CD14-positive monocyte (primary cell): Measurements from ENCODE around the gene TMEM243. TPM values are rescaled to one million over a fixed set of nuclear protein-coding genes. Genes with fewer than 3 reads are reported as not detected.

Experiments
- DNase-seq, 3 donors: peaks; one replicate each; pipeline ENCODE4 v3.0.0-alpha.2; 2011 to 2022
- H2AFZ ChIP-seq: 2 replicates; pipeline ENCODE4 v1.6.0; 2012; ENCODE audit warnings: mild to moderate bottlenecking, low read depth, low read length, inconsistent platforms; ENCODE audit not compliant: insufficient read depth, poor library complexity, severe bottlenecking
- H3K27ac ChIP-seq, 2 donors: 1 replicate in 1 of 2; 2 replicates in 1 of 2; pipeline ENCODE4 v1.5.1; 2012 to 2013; ENCODE audit warnings: low read length in 2 of 2, control low read depth in 1 of 2, inconsistent platforms in 1 of 2, low read depth in 1 of 2, mild to moderate bottlenecking in 1 of 2
- H3K27me3 ChIP-seq, 2 donors: one replicate each; pipeline versions ENCODE4 v1.6.0 to v1.6.1; 2011 to 2013; ENCODE audit warnings: low read length in 2 of 2; ENCODE audit not compliant: control insufficient read depth in 2 of 2, insufficient read depth in 2 of 2
- H3K36me3 ChIP-seq, 2 donors: replicated peaks in 1 of 2; 1 replicate in 1 of 2; 2 replicates in 1 of 2; pipeline versions ENCODE4 v1.5.1 to v1.6.1; 2012 to 2013; ENCODE audit warnings: low read length in 2 of 2, control low read depth in 1 of 2, inconsistent platforms in 1 of 2, mild to moderate bottlenecking in 1 of 2; ENCODE audit not compliant: insufficient read depth in 2 of 2, control insufficient read depth in 1 of 2
- H3K4me1 ChIP-seq, 2 donors: 1 replicate in 1 of 2; 2 replicates in 1 of 2; pipeline versions ENCODE4 v1.5.1 to v1.6.1; 2012 to 2013; ENCODE audit warnings: low read length in 2 of 2, control low read depth in 1 of 2, inconsistent platforms in 1 of 2, mild to moderate bottlenecking in 1 of 2, moderate library complexity in 1 of 2; ENCODE audit not compliant: insufficient read depth in 2 of 2, control insufficient read depth in 1 of 2
- H3K4me2 ChIP-seq: replicated peaks from 2 replicates; pipeline ENCODE3; 2012; ENCODE audit warnings: low read length, moderate library complexity, mild to moderate bottlenecking; ENCODE audit not compliant: poor library complexity, severe bottlenecking; ENCODE audit errors: extremely low read depth
- H3K4me3 ChIP-seq, 3 experiments: fragments of 200-600 bp in 1 of 3; sonication (generic) in 1 of 3; replicated peaks in 1 of 3; 1 replicate in 2 of 3; 2 replicates in 1 of 3; pipeline ENCODE4 v1.5.1; 2011 to 2013; ENCODE audit warnings: low read length in 3 of 3, mild to moderate bottlenecking in 3 of 3, control low read depth in 2 of 3, low read depth in 2 of 3, inconsistent platforms in 1 of 3, moderate library complexity in 1 of 3
- H3K79me2 ChIP-seq: 2 replicates; pipeline ENCODE4 v1.6.0; 2012; ENCODE audit warnings: mild to moderate bottlenecking, control low read depth, inconsistent platforms, low read length, moderate library complexity; ENCODE audit not compliant: insufficient read depth
- H3K9ac ChIP-seq: 2 replicates; pipeline ENCODE4 v1.6.0; 2017; ENCODE audit warnings: low read length, mild to moderate bottlenecking; ENCODE audit not compliant: insufficient read depth, poor library complexity, severe bottlenecking
- H3K9me3 ChIP-seq, 2 donors: replicated peaks in 1 of 2; 1 replicate in 1 of 2; 2 replicates in 1 of 2; pipeline versions ENCODE4 v1.5.1 to v1.6.1; 2012 to 2013; ENCODE audit warnings: low read length in 2 of 2, control low read depth in 1 of 2; ENCODE audit not compliant: control insufficient read depth in 1 of 2, insufficient read depth in 1 of 2
- H4K20me1 ChIP-seq: 2 replicates; pipeline ENCODE4 v1.6.0; 2012; ENCODE audit warnings: mild to moderate bottlenecking, low read length, control low read depth, moderate library complexity; ENCODE audit not compliant: insufficient read depth
- H3K27ac Mint-ChIP-seq, 7 donors: one replicate each; pipeline ENCODE4 v1.8.0; 2020; ENCODE audit warnings: mild to moderate bottlenecking in 7 of 7, mixed read lengths in 7 of 7, moderate library complexity in 6 of 7, inconsistent platforms in 2 of 7
- H3K27me3 Mint-ChIP-seq, 3 donors: one replicate each; pipeline ENCODE4 v1.8.0; 2021 to 2022; ENCODE audit warnings: low read depth in 3 of 3, mild to moderate bottlenecking in 3 of 3, mixed read lengths in 3 of 3, moderate library complexity in 3 of 3, inconsistent platforms in 1 of 3
- H3K36me3 Mint-ChIP-seq, 2 donors: one replicate each; pipeline ENCODE4 v1.8.0; 2020; ENCODE audit warnings: mixed read lengths in 2 of 2, inconsistent platforms in 1 of 2, mild to moderate bottlenecking in 1 of 2
- H3K4me1 Mint-ChIP-seq: one replicate; pipeline ENCODE4 v1.8.0; 2020; ENCODE audit warnings: mild to moderate bottlenecking, mixed read lengths
- H3K4me3 Mint-ChIP-seq, 2 donors: one replicate each; pipeline ENCODE4 v1.8.0; 2020; ENCODE audit warnings: mild to moderate bottlenecking in 2 of 2, mixed read lengths in 2 of 2, moderate library complexity in 1 of 2
- H3K9me3 Mint-ChIP-seq, 7 donors: one replicate each; pipeline ENCODE4 v1.8.0; 2020 to 2022; ENCODE audit warnings: mixed read lengths in 7 of 7, mild to moderate bottlenecking in 6 of 7, moderate library complexity in 6 of 7, inconsistent platforms in 2 of 7
- WGBS: methylation state at CpG from one replicate; pipeline ENCODE4 v1.1.5; 2013; ENCODE audit warnings: missing lambda C conversion rate; ENCODE audit not compliant: insufficient coverage; 5-methylcytosine and 5-hydroxymethylcytosine counted together
- intact Hi-C, 2 donors: fragments of 100-400 bp; cut with micrococcal nuclease; formaldehyde crosslinking; loops; one replicate each; pipeline versions ENCODE4 v1.15.0 to v1.15.1; 2023
- polyA plus RNA-seq, 3 donors: library from polyadenylated mRNA; depleted of rRNA in 1 of 3; unstranded in 2 of 3; stranded (reverse) in 1 of 3; fragments of 300-500 nt in 2 of 3; fragments of >200 nt in 1 of 3; fragmentation: Illumina TruSeq in 2 of 3; gene quantifications; 1 replicate in 2 of 3; 2 replicates in 1 of 3; pipeline ENCODE4 v1.2.3, GENCODE V29; 2012 to 2021
- TF ChIP-seq, protein P1 (sequence below): fragments of 200-600 bp; IDR thresholded peaks from one replicate; pipeline ENCODE4 v1.8.0; 2022; ENCODE audit warnings: antibody characterized with exemption, mild to moderate bottlenecking

Gene TMEM243
- polyA plus RNA-seq, 3 donors = 24.9 to 43.8 (median 30.8) TPM

DNA sequence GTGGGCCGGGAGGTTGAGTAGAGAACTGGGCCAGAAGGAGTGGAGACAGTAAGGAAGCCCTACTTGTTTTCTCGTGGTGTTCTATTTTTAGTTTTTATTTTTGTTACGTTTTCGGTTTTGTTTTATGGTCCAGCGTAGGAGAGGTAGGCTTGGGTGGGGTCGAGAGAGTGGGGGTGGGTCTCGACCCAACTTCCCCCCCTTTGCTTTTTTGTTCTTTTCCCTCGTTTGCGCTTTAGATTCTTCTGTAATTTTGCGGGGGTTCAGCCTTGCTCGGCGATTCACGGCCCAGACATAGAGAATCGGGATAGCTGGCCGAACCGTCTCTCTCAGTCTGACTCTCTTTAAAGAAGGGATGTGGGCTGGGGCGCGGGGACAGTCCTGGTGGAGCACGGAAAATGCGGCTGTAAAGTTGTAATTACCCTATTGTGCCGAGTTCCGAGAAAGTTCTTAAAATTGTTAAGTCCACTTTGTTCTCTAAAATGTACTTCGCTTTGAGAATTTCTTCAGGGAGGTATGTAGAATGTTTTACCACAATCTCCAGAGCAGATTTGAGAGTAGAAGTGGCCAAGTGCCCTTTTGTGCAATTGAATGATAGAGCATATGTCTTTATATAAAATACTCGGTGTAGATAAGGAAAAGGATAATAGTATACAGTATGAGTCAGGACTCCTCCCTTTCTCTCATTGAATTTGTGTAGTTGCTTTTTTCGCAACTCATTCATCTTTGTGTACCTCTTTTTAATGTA is 66.5 kb downstream of the TMEM243 start:
- 0% methylated on average over 12 of the region's 25 CpGs for WGBS
- Histone ChIP-seq H3K79me2 (peaks cover 53% of the 10 kb centered on the region), H3K4me3 (peak overlapping the region; percentile 87 to 96 (median 93)), H3K4me1 (peaks cover 17 to 27% of the 10 kb centered on the region in 2 donors), H3K9me3 (no peaks in the 10 kb centered on the region), H2AFZ (peak overlapping the region; percentile 74), H4K20me1 (peaks cover 36% of the 10 kb centered on the region), H3K4me2 (peak overlapping the region; percentile 74), H3K36me3 (peaks cover 2 to 7% of the 10 kb centered on the region in 2 donors), H3K27me3 (no peaks in the 10 kb centered on the region), H3K9ac (peak overlapping the region; percentile 94), H3K27ac (peak overlapping the region; percentile 98 to 99)
- Mint-ChIP-seq H3K4me1 (peaks cover 33% of the 10 kb centered on the region), H3K4me3 (peak overlapping the region; percentile 96 to 97), H3K27ac (peak overlapping the region; percentile 97 to 100 (median 99)), H3K36me3 (peaks cover 6 to 7% of the 10 kb centered on the region in 2 donors), H3K9me3 (no peaks in the 10 kb centered on the region), H3K27me3 (peaks cover 0 to 4% (median 0%) of the 10 kb centered on the region in 3 donors)
- TF ChIP-seq, protein P1, sequence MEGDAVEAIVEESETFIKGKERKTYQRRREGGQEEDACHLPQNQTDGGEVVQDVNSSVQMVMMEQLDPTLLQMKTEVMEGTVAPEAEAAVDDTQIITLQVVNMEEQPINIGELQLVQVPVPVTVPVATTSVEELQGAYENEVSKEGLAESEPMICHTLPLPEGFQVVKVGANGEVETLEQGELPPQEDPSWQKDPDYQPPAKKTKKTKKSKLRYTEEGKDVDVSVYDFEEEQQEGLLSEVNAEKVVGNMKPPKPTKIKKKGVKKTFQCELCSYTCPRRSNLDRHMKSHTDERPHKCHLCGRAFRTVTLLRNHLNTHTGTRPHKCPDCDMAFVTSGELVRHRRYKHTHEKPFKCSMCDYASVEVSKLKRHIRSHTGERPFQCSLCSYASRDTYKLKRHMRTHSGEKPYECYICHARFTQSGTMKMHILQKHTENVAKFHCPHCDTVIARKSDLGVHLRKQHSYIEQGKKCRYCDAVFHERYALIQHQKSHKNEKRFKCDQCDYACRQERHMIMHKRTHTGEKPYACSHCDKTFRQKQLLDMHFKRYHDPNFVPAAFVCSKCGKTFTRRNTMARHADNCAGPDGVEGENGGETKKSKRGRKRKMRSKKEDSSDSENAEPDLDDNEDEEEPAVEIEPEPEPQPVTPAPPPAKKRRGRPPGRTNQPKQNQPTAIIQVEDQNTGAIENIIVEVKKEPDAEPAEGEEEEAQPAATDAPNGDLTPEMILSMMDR = no peak
- intact Hi-C loops = loop anchor here (10.0 kb wide), 2 partner anchors 62 to 722 kb away; partner anchors contain the start of genes TMEM243 (in 2 of the 2), DBF4 (in 1 of the 2) and SLC25A40 (in 1 of the 2)
- DNase-seq = peak; percentile 32 to 56 (median 53)

DNA sequence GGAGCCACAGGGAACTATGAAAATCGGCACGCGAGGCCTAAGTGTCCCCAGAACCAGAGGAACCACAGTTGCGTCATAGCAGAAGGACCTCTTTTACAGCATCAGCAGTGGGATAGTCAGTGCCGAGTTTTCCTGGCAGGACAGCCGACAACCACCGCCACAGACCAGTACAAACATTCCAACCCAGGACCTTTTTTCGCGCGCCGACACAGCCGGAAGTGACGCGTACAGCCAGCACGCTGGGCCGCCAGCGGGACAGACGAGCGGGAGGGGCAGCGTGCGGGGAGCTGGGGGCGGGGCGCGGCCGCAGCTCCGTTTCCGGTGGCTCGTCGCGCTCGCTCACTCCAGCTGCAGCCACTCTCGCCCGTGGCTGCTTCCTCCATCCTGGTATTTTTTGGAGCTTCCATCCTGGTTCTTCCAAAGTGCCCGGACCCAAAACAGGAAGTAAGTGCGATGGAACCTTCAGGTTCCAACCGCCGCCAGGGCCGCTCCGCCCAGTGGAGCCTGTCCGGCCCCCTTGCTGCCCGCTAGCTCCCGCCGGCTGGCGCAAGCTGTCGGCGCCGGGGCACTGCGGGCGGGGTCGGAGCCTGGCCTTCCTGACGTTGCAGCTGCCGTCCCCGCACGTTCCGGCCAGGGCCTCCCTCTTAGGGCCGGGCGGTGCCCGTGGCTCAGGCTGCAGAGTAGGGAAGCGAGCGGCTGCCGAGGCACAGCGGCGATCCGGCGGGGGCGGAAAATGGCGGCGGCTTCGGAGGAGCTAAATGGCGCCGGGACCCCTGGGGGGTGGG is 67.2 kb downstream of the TMEM243 start, which contains the start of gene DMTF1:
TSS of gene DMTF1 (plus strand) at position 342 of the 785 bp plus-strand sequence. CDS start 12,489 bp downstream, outside the sequence.
- peak within 1 kb of the TSS; percentile 97 to 100 (median 99) for H3K27ac Mint-ChIP-seq

More for the DNA sequence above, 67.2 kb downstream of the TMEM243 start, which contains the start of gene DMTF1:
- Mint-ChIP-seq H3K4me3 (peak within 1 kb of the TSS; percentile 96 to 97), H3K27me3 (peaks cover 0 to 4% (median 0%) of the 10 kb centered on the region in 3 donors), H3K9me3 (peaks cover 0 to 3% (median under 1%) of the 10 kb centered on the region in 7 donors), H3K4me1 (peaks cover 33% of the 10 kb centered on the region), H3K36me3 (peaks cover 6 to 7% of the 10 kb centered on the region in 2 donors)
- Histone ChIP-seq H3K9me3 (no peaks in the 10 kb centered on the region), H3K36me3 (peaks cover 2 to 4% of the 10 kb centered on the region in 2 donors), H2AFZ (peak within 1 kb of the TSS; percentile 74), H3K4me3 (peak within 1 kb of the TSS; percentile 87 to 96 (median 93)), H3K4me1 (peaks cover 17 to 27% of the 10 kb centered on the region in 2 donors), H3K9ac (peak within 1 kb of the TSS; percentile 94), H3K79me2 (peaks cover 45% of the 10 kb centered on the region), H3K4me2 (peak within 1 kb of the TSS; percentile 74), H4K20me1 (peaks cover 29% of the 10 kb centered on the region), H3K27me3 (no peaks in the 10 kb centered on the region), H3K27ac (peak within 1 kb of the TSS; percentile 98 to 99)
- intact Hi-C loops = loop anchor here (10.0 kb wide), 2 partner anchors 62 to 722 kb away; partner anchors contain the start of genes TMEM243 (in 2 of the 2), DBF4 (in 1 of the 2) and SLC25A40 (in 1 of the 2)
- TF ChIP-seq, protein P1 = no peak
- peak; percentile 89 to 95 (median 91) for DNase-seq
- WGBS = under 1% methylated on average over 71 of the region's 71 CpGs
